Measurements from ENCODE around the gene STAB2.
"Not testable (repeated sequence)": the region's sequence is repeated elsewhere in the genome, so short reads cannot be mapped to it uniquely, and the experiment has no call there.

GRCh38 chr12:103809639-103810038 is 222.6 kb downstream of the STAB2 start:
- TF ChIP-seq CTCF, POLR2A, EP300 (IDR thresholded peaks at IDR 0.05): not testable (repeated sequence)
